GM21723 (cell line): ENCODE measurements around the gene UBE3D.
"Not testable (repeated sequence)": the region's sequence is repeated elsewhere in the genome, so short reads cannot be mapped to it uniquely, and the experiment has no call there.

Experiments used
- ATAC-seq: cut with Tn5 transposase; IDR thresholded peaks from one replicate; pipeline ENCODE4 v1.9.1; 2021; ENCODE audit warnings: mild to moderate bottlenecking, moderate library complexity; ENCODE audit not compliant: unreplicated experiment

Gene UBE3D

DNA sequence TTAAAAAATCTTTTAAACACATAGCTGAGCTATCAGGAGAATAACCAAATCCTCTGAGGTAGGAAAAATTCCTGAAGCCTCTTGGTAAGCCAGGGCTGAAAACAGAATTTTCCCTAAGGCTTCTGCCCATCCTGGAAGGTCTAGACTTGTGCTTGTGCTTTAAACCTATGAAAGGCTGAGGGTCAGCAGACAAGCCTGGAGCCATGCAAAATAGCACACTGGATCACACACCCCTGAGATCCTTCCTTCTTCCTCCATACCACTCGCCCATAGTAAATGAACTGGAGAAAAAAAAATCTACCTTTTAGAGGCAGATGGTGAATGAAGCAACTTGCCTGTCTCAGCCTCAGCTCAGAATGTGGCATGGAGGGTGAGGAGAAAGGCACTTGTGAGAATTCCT lies 144.4 kb downstream of the UBE3D start:
- no peak for ATAC-seq

- no peak for ATAC-seq
Measured at GRCh38 chr6:82917346-82918064, 148.1 kb downstream of the UBE3D start.

DNA sequence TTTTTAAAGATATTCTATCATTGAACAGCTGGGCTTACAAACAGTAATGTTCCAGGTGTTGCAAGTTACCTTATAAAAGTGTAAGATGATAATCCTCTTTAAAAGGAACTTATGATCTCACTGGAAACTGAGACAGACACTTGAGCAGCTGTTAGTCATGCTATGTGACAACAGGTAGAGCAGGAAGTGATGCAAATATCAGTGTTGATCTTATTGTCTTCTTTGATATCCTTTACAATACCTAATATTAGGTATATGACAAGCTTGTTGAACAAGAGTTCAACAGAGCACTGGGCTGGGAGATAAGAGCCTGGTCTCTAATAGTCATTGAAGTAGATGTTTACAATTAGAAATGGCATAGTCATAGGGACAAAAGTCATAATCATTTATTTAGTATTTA lies 150.0 kb downstream of the UBE3D start:
- ATAC-seq = no peak

- no peak for ATAC-seq
Measured at GRCh38 chr6:82914511-82914910, 151.1 kb downstream of the UBE3D start.

DNA sequence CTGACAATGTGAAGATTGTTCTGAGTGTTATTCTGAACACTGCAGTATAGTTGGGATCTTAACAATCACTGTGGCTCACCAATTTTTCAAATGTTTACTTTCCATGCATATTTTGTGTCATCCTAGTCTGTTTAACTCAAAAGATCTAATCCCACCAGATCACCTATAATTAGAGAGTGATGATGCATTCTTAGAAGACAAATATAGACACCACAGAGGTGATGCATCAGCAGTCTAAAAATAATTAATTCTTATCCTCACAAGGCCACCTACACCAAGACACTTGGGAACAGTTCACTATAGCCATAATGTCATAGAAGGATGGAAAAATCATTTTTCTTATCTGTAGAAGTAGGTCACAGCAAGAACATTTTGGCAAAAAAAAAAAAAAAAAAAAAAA lies 154.8 kb downstream of the UBE3D start:
- no peak for ATAC-seq

DNA sequence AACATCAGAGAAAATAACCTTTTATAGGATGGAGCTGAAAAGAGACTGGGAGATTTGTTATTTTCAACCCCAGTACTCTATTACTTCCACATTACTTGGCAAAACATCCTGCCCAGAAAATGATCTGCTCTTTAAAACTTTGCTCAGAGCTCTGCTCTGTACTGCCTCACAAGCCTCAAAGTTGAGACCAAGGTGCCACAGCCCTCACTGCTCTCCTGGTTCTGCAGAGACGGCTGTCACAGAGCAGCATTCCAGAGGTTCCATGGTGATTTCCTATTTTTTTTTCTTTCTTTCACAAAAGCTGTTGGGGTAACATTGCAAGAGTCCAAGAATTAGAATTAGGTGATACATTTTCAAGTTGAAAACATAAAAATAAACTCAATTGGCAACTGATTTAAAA lies 155.2 kb downstream of the UBE3D start:
- ATAC-seq = no peak

- ATAC-seq = no peak
Measured at GRCh38 chr6:82909551-82909950, 156.1 kb downstream of the UBE3D start.

GRCh38 chr6:82908661-82909060 lies 157.0 kb downstream of the UBE3D start:
- no peak for ATAC-seq

DNA sequence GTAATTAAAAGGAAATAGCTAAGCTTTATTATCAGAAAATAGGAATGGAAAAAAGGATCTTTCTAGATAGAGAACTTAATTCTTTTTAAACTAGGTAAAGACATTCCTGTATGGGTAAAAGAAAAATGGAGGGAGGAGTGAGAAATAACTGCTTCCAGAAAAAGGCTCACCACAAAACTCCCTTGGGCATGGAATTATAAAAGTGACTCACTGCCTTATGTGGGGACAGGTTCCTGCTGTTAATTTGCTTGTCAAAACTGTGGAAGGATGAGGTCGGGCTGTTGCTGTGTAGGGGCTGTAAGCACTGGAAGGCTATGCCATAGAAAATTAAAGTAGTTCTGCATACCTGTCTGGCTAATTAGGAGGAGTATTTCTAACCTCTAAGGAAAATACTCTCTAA lies 158.7 kb downstream of the UBE3D start:
- no peak for ATAC-seq

- no peak for ATAC-seq
Measured at GRCh38 chr6:82906489-82906888, 159.2 kb downstream of the UBE3D start.

GRCh38 chr6:82904860-82905259 lies 160.8 kb downstream of the UBE3D start:
- no peak for ATAC-seq

DNA sequence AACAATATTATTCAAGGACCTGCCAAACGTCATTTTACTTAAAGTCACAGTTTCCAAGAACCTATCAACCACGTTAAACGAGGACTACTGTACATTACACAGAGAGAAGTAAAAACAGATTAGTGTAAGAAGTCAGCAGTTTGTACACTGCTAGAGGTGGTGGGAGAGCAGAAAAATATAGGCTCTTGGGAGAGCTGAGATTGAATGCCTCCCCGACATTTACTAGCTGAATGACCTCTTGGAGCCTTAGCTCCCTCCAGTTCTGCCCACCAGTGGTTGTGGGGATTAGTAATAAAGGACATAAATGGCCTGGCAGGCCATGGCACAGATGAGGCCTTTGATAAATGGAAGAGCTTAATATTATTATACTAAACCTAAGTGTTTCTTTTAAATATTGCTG lies 161.4 kb downstream of the UBE3D start:
- no peak for ATAC-seq

DNA sequence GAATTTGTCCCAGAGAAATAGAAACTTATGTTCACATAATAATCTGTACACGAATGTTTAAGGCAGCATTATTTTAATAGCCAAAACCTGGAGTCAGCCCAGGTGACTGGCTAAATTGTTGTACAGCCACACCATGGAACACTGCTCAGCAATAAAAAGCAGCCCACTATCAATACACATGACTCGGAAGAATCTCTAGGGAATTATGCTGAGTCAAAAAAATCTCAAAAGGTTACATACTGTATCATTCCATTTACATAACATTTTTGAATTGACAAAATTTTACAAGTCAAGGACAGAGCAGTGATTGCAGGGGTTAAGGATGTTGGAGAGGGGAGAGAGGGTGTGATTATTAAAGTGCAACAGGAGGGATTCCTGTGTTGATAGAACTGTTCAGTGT lies 163.4 kb downstream of the UBE3D start:
- ATAC-seq = no peak

GRCh38 chr6:82894653-82895259 lies 170.9 kb downstream of the UBE3D start:
- ATAC-seq = no peak

DNA sequence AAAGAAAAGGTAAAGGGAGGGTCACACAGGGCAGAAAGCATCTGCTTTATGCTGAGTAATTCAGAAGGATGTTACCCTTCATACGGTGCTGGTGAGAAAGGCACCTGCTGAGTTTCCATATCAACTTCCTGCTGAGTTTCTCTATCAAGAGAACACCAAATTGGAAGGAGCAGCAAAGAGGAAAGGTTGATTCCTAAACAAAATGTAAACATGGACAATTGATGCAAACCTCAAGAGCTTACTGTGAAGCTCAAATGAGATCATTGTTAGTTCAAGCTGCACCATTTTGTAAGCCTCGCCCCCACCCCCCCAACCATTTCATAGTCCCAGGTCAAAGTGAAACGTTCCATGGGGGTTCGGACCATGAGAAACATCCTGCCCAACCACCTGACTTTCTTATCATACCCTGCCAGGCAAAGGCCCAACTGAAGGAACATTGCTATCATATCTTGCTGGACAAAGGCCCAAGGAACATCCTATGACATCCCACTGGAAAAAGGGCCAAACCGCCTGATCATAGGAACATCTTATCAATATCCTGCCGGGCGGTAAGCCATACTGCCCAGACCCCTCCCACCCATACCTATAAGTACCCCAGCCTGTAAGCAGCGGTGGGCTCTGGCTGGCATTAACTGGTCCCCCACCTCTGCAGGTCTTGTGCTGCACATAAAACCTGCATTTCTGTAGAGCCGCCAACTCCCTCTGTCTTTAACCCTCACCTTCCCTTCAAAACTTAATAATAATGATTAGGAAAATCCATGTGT lies 171.6 kb downstream of the UBE3D start:
- no peak for ATAC-seq

DNA sequence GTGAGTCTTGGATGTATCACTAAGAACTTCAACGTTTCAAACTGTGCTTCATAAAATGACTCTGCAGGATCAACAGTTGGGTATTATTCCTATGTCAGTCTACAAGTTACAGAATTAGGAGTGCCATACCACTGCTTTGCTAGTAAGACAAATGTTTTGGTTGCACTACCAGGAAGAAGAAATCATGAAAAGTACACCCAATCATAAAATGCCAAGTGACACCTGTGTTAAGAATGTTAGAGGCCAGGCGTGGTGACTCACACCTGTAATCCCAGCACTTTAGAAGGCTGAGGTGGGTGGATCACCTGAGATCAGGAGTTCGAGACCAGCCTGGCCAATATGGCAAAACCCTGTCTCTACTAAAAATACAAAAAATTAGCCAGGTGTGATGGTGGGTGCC lies 174.1 kb downstream of the UBE3D start:
- not testable (repeated sequence) for ATAC-seq

GRCh38 chr6:82891076-82891475 lies 174.6 kb downstream of the UBE3D start:
- ATAC-seq = no peak

DNA sequence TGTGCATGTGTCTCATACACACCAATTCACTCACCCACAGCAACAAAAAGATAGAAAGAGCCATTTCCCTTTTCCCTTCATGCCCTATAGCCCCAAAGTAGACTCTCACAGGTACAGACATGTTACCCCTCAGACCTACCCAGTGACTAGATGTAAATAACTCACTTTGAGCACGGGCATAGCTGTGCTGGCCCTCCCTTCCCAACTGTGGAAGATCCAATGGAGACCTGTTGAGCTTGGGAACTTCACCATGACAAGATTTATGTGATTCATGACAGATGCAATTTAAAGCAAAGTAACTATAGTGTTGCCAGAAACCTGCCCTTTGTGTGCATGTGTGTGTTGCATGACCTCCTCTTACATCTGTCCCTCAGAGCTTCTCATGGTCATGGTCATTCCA lies 175.4 kb downstream of the UBE3D start:
- ATAC-seq = no peak

GRCh38 chr6:82889143-82889542 lies 176.5 kb downstream of the UBE3D start:
- no peak for ATAC-seq

GRCh38 chr6:82882363-82883023 lies 183.1 kb downstream of the UBE3D start:
- no peak for ATAC-seq

DNA sequence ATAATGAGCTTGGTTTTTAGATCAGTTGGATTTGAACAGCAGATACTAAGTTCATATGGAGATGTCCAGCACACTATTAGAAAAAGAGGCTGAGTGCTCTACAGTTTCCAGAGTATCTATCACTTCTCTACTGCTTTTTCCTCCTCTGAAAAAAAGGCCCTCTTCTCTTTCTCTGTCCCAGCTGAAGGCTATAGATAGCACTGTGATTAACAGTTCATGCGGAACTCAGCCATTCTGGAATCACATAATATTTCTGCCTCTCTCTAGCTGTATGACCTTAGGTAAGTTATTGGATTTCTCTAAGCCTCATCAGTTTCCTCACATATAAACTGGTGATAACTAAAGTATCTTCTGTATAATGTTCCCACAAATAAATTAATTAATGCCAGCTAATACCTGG lies 184.1 kb downstream of the UBE3D start:
- no peak for ATAC-seq

DNA sequence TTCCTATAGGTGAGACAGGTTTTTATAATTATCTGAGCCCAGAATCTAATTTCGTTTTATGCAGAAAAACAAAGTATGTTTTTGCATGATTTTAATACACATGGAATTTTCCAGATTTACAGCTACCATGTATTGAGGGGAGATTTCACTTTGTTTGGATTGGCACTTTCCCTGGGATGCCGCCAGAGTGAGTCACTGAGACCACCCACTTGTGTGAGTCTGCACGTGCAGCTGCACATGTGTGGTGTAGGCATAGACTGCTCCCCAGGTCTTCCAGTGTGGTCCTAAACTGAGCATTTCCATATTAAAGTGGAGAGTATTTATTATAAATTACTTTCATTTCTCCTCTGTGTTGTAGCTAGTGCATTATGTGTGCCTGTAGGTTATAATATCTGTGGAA lies 186.8 kb downstream of the UBE3D start:
- ATAC-seq = no peak
